ENCODE results near the gene PRR29. TPM values are rescaled to one million over a fixed set of nuclear protein-coding genes. Genes with fewer than 3 reads are reported as not detected.

The PRR29 gene
- total and polyA plus RNA-seq, 2 donors (not counting 3 experiments of a cell fraction or from before 2014, with no cell fraction given) = 0.39 to 1.2 TPM

DNA sequence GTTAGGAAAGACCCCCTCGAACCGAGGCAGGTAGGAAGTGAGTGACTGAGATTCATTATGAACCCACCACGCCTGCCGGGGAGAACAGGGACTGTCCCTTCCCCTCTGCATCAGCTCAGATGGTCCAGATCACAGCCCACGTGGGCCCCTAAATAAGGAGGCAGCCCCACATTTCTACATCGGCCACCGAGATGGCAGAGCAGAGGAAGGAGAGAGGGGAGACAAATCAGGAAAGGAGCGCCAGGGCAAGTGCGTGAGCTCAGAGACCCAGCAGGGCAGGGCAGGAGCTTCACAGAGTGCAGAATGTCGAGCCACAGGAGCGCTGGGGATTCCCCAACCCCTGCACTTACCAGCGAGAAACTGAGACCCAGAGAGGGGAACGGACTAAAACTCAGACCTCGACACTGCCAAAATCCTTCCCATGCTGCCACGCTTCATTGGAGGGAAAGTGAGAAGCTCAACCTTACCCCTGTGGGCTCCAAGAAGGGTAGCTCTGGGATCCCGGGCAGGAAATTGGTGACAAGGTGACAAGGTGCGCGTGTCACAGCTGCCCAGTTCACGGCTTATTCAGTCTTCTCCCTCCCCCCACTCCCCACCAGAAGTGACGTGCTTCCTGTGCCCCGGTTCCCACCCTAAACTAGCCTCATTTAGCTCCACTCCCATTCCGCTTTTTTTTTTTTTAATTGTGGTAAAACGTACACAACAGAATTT is 22.1 kb downstream of the PRR29 start, which contains the start of gene ICAM2:
ICAM2 (minus strand) TSS at position 578 of the 711 bp plus-strand sequence. CDS start 13,942 bp downstream, outside the sequence.
- Histone ChIP-seq H3K9me1 (replicated peaks; ENCODE audit: control insufficient read depth, extremely low read depth, insufficient read depth, low read length) (no peaks in the 10 kb centered on the region), H3K36me3 (ENCODE audit: control insufficient read depth in 2 of 2, extremely low read depth in 1 of 2, insufficient read depth in 2 of 2, low read length in 2 of 2) (no peaks in the 10 kb centered on the region), H3K4me2 (ENCODE audit: insufficient read depth, low read length) (peak within 1 kb of the TSS; percentile 74), H3K79me2 (ENCODE audit: control insufficient read depth, insufficient read depth, low read length) (peaks cover 27% of the 10 kb centered on the region), H3K4me1 (ENCODE audit: control insufficient read depth, extremely low read depth, insufficient read depth, low read length) (peaks cover 67% of the 10 kb centered on the region), H3K27ac (ENCODE audit: insufficient read depth, low read depth, low read length) (peak within 1 kb of the TSS; percentile 94), H2AFZ (ENCODE audit: low read depth, low read length) (peak within 1 kb of the TSS; percentile 38), H4K20me1 (replicated peaks; ENCODE audit: control insufficient read depth, extremely low read depth, insufficient read depth, low read length) (no peaks in the 10 kb centered on the region), H3K9ac (replicated peaks; ENCODE audit: extremely low read depth, insufficient read depth, low read length) (peak within 1 kb of the TSS; percentile 91), H3K4me3 (replicated peaks in 1 of 3; ENCODE audit: insufficient read depth in 1 of 3, low read depth in 1 of 3, low read length in 3 of 3) (peak within 1 kb of the TSS; percentile 49 to 63 (median 54)), H3K27me3 (ENCODE audit: control insufficient read depth in 2 of 2, insufficient read depth in 2 of 2, low read length in 2 of 2) (no peaks in the 10 kb centered on the region), H3K9me3 (replicated peaks; ENCODE audit: control insufficient read depth, insufficient read depth, low read length) (no peaks in the 10 kb centered on the region)
- FAIRE-seq (peak; percentile 82), DNase-seq (ENCODE audit: low read depth, low spot score) (peak; percentile 71)
- TF ChIP-seq GATA2 (IDR thresholded peaks at IDR 0.05; ENCODE audit: insufficient read depth, insufficient read length, low read depth, low read length) = no peak
- TF ChIP-seq, protein P1, sequence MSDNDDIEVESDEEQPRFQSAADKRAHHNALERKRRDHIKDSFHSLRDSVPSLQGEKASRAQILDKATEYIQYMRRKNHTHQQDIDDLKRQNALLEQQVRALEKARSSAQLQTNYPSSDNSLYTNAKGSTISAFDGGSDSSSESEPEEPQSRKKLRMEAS (IDR thresholded peaks at IDR 0.05; ENCODE audit: insufficient read depth, insufficient read length) = no peak
- peak; percentile 55 for TF ChIP-seq MYC (IDR thresholded peaks at IDR 0.05; ENCODE audit: low read depth, low read length)
- TF ChIP-seq JUN (IDR thresholded peaks at IDR 0.05; ENCODE audit: borderline replicate concordance, insufficient read depth, insufficient read length, low read depth) = no peak
- TF ChIP-seq EZH2 (IDR thresholded peaks at IDR 0.05; ENCODE audit: borderline replicate concordance, low read depth, low read length, severe bottlenecking) = no peak
- TF ChIP-seq FOS (IDR thresholded peaks at IDR 0.05; ENCODE audit: borderline replicate concordance, insufficient read depth, low read length) = no peak
- peak; percentile 84 for TF ChIP-seq POLR2AphosphoS5 (IDR thresholded peaks at IDR 0.05; ENCODE audit: insufficient read depth, low read depth, low read length)
- peak; percentile 48 for TF ChIP-seq POLR2A (IDR thresholded peaks at IDR 0.05; ENCODE audit: low read depth, low read length)
- TF ChIP-seq, protein P2, sequence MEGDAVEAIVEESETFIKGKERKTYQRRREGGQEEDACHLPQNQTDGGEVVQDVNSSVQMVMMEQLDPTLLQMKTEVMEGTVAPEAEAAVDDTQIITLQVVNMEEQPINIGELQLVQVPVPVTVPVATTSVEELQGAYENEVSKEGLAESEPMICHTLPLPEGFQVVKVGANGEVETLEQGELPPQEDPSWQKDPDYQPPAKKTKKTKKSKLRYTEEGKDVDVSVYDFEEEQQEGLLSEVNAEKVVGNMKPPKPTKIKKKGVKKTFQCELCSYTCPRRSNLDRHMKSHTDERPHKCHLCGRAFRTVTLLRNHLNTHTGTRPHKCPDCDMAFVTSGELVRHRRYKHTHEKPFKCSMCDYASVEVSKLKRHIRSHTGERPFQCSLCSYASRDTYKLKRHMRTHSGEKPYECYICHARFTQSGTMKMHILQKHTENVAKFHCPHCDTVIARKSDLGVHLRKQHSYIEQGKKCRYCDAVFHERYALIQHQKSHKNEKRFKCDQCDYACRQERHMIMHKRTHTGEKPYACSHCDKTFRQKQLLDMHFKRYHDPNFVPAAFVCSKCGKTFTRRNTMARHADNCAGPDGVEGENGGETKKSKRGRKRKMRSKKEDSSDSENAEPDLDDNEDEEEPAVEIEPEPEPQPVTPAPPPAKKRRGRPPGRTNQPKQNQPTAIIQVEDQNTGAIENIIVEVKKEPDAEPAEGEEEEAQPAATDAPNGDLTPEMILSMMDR (IDR thresholded peaks at IDR 0.05; ENCODE audit: extremely low read depth in 1 of 2, insufficient read depth in 1 of 2, low read depth in 1 of 2, low read length in 2 of 2) = no peak
- POLR2A ChIA-PET = interaction anchor here (0.6 to 2.3 kb wide), 9 partner anchors 9 to 134 kb away, joined by 3 to 13 read pairs (median 3); no protein-coding TSS in a partner anchor
- intact Hi-C loops (cut with micrococcal nuclease) = loop anchor here (1.0 kb wide), 1 partner anchor 14 kb away; no protein-coding TSS in a partner anchor
- TSS peak; percentile 56 for BruUV-seq (replicated peaks)
- CTCF ChIA-PET = interaction anchor here (0.7 to 15.1 kb wide), 9 partner anchors 9 to 112 kb away, joined by 3 to 802 read pairs (median 10); partner anchors contain the start of gene ERN1
- dilution Hi-C loops (cut with MboI; ENCODE audit: extremely low pct_ligation_motif_present, low sequenced_read_pairs) = no loop called here
